ENCODE data around the gene HEATR5A.
"Not testable (repeated sequence)": the region's sequence is repeated elsewhere in the genome, so short reads cannot be mapped to it uniquely, and the experiment has no call there.

Gene HEATR5A

GRCh38 chr14:31331395-31331794 lies 89.0 kb downstream of the HEATR5A start:
- DNase-seq (ENCODE audit: low read depth in 1 of 2, low spot score in 1 of 2): not testable (repeated sequence)

GRCh38 chr14:31329876-31330521 lies 90.4 kb downstream of the HEATR5A start:
- not testable (repeated sequence) for DNase-seq (ENCODE audit: low read depth in 1 of 2, low spot score in 1 of 2)

GRCh38 chr14:31326111-31326510 lies 94.2 kb downstream of the HEATR5A start:
- DNase-seq (ENCODE audit: low read depth in 1 of 2, low spot score in 1 of 2): no peak

- DNase-seq (ENCODE audit: low read depth in 1 of 2, low spot score in 1 of 2): no peak
Observed at GRCh38 chr14:31323419-31323818, 96.9 kb downstream of the HEATR5A start.

- DNase-seq (ENCODE audit: low read depth in 1 of 2, low spot score in 1 of 2): no peak
Observed at GRCh38 chr14:31320922-31321766, 99.2 kb downstream of the HEATR5A start.

GRCh38 chr14:31320216-31320615 lies 100.1 kb downstream of the HEATR5A start:
- DNase-seq (ENCODE audit: low read depth in 1 of 2, low spot score in 1 of 2): no peak

- no peak for DNase-seq (ENCODE audit: low read depth in 1 of 2, low spot score in 1 of 2)
Observed at GRCh38 chr14:31319701-31320100, 100.6 kb downstream of the HEATR5A start.

GRCh38 chr14:31312934-31313333 lies 107.4 kb downstream of the HEATR5A start:
- DNase-seq (ENCODE audit: low read depth in 1 of 2, low spot score in 1 of 2): no peak

GRCh38 chr14:31312370-31312769 lies 108.0 kb downstream of the HEATR5A start:
- not testable (repeated sequence) for DNase-seq (ENCODE audit: low read depth in 1 of 2, low spot score in 1 of 2)

- DNase-seq (ENCODE audit: low read depth in 1 of 2, low spot score in 1 of 2): no peak
Observed at GRCh38 chr14:31307618-31308017, 112.7 kb downstream of the HEATR5A start.

GRCh38 chr14:31307198-31307597 lies 113.2 kb downstream of the HEATR5A start:
- no peak for DNase-seq (ENCODE audit: low read depth in 1 of 2, low spot score in 1 of 2)

GRCh38 chr14:31303654-31304053 lies 116.7 kb downstream of the HEATR5A start:
- DNase-seq (ENCODE audit: low read depth in 1 of 2, low spot score in 1 of 2): no peak

GRCh38 chr14:31300883-31301282 lies 119.5 kb downstream of the HEATR5A start:
- no peak for DNase-seq (ENCODE audit: low read depth in 1 of 2, low spot score in 1 of 2)

- no peak for DNase-seq (ENCODE audit: low read depth in 1 of 2, low spot score in 1 of 2)
Observed at GRCh38 chr14:31300296-31300695, 120.1 kb downstream of the HEATR5A start.

GRCh38 chr14:31297701-31298344 lies 122.5 kb downstream of the HEATR5A start:
- DNase-seq (ENCODE audit: low read depth in 1 of 2, low spot score in 1 of 2): no peak

GRCh38 chr14:31297112-31297511 lies 123.2 kb downstream of the HEATR5A start:
- DNase-seq (ENCODE audit: low read depth in 1 of 2, low spot score in 1 of 2): no peak

- no peak for DNase-seq (ENCODE audit: low read depth in 1 of 2, low spot score in 1 of 2)
Observed at GRCh38 chr14:31294746-31295405, 125.5 kb downstream of the HEATR5A start.

GRCh38 chr14:31292937-31293616 lies 127.3 kb downstream of the HEATR5A start:
- DNase-seq (ENCODE audit: low read depth in 1 of 2, low spot score in 1 of 2): no peak

- no peak for DNase-seq (ENCODE audit: low read depth in 1 of 2, low spot score in 1 of 2)
Observed at GRCh38 chr14:31291210-31291609, 129.1 kb downstream of the HEATR5A start.

- no peak for DNase-seq (ENCODE audit: low read depth in 1 of 2, low spot score in 1 of 2)
Observed at GRCh38 chr14:31287294-31287972, 132.9 kb downstream of the HEATR5A start.

All from stimulated activated CD4-positive, alpha-beta T cell treated with anti-CD3 and anti-CD28 coated beads, Interleukin-15, amount 100 ng/mL, for 1 hour (primary cell).